LHCN-M2 (cell line): ENCODE data around the gene SIRT2. TPM values are rescaled to one million over a fixed set of nuclear protein-coding genes. Genes with fewer than 3 reads are reported as not detected.
"Not testable (repeated sequence)": the region's sequence is repeated elsewhere in the genome, so short reads cannot be mapped to it uniquely, and the experiment has no call there.

Experiments
- DNase-seq: peaks from one replicate; pipeline ENCODE4 v3.0.0-alpha.2; 2012; ENCODE audit warnings: low read depth
- polyA plus RNA-seq: library from polyadenylated mRNA; unstranded; fragments of >200 nt; gene quantifications from one replicate; pipeline ENCODE4 v1.2.1, GENCODE V29; 2012; ENCODE audit warnings: missing spikeins
- total RNA-seq: library from RNA; depleted of rRNA; stranded (reverse); fragments of >200 nt; gene quantifications from 2 replicates; pipeline ENCODE4 v1.2.3, GENCODE V29; 2014; rRNA removed

SIRT2 gene
- total RNA-seq: 64.6 and 73.2 TPM in 2 replicates
- 62.7 TPM for polyA plus RNA-seq

DNA sequence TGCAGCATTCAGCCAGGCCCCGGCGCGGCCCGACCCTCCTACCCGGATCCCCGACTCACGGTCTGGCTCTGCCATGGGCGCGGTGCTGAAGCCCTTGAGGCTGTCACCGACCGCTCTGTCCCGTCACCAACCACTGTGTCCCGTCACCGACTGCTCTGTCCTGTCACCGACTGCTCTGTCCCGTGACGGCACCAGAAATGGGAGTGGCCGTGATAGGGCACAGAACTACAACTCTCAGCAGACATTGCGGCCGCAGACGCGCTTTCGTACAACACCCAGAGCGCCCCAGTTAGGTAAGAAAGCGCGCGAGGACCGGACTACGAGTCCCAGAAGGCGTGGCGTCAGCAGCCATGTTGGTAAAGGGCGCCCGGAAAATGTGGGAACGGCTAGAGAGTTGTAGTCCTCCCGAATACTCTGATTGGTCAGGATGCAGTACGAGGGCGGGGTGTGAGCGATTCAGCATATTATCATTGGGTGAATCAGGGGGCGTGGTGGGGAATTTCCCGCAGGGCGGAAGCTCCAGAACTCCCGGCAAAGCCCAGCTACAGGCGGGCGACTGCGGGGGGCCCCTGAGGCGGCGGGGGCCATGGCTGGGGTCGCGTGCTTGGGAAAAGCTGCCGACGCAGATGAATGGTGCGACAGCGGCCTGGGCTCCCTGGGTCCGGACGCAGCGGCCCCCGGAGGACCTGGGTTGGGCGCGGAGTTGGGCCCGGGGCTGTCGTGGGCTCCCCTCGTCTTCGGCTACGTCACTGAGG is at the start of gene SIRT2, which contains the start of gene NFKBIB:
Gene SIRT2, minus strand, starts transcription at position 172 of the 755 bp plus-strand sequence. Its CDS starts 97 bp downstream, at position 75.
Gene NFKBIB, plus strand, starts transcription at position 523 of the 755 bp plus-strand sequence. Its CDS starts 64 bp downstream, at position 587.
- DNase-seq: peak; percentile 100

DNA sequence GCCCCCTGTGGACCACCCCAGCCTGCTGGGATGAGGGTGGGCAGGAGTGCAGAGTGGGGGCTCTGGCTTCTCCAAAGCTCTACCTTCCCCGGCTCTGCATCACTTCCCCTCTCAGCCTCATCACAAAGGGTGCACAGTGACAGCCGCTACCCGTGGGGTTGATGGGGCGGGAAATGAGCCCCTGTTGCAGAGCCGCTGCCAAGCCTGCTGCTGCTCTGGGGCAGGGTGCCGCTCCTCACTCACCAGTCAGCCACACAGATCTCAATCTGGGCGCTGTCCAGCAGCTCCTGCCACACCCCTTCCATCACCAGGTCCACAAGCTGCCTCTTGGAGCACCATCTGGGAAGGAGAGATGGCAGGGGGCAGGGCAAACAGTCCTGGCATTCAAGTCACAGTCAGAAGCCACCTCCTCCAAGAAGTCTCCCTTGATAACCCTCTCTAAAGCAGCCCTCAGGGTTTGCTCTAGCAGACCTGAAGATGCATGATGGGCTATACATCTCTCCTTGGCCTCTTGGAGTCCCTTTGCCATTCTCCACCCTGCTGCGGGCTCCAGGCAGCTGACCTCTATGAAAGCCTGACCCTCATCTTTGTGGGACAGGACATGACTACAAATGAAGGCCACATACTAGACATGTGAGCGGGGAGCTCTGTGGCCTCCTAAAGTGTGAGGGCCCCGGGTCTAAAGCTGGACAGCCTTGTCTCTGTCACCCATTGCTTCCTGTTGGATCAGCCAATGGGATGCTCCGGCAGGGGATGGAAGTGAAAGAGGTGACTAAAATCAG is 47.0 kb upstream of the SIRT2 start:
- DNase-seq: no peak

DNA sequence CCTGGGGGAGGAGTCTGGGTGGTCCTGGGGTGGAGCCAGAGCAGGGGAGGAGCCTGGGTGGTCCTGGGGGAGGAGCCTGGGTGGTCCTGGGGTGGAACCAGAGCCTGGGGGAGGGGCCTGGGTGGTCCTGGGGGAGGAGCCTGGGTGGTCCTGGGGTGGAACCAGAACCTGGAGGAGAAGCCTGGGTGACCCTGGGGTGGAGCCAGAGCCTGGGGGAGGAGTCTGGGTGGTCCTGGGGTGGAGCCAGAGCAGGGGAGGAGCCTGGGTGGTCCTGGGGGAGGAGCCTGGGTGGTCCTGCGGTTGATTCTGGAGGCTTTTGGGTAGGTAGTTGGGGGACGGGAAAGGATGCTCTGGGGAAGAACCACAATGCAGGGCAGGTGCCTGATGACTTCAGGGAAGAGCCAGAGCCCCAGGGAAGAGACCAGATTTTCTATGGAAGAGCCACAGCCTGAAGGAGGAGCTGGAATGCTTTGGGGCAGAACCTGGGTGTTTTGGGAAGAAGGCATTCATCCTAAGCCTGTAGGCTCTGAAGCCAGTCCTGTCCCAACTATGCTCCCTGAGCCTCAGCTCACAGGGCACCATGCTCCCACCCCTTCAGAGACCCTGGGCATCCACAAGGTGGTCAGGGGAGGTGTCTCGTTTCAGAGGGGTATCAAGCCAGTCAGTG is 46.3 kb upstream of the SIRT2 start:
- DNase-seq: no peak

DNA sequence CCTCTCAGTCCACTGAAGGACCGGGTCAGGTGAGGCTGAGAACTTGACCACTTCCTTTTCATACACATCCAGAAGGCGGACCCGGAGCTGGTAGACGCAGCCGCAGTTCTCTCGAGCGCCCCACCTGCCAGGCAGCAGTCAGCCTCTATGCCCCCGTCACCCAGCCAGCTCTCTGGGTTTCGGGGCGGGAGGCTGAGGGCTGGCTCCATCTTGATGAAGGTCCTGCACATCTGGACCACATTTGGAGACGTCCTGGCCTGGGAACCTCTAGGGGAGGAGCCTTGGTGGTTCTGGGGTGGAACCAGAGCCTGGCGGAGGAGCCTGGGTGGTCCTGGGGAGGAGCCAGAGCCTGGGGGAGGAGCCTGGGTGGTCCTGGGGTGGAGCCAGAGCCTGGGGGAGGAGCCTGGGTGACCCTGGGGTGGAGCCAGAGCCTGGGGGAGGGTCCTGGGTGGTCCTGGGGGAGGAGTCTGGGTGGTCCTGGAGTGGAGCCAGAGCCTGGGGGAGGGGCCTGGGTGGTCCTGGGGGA is 45.6 kb upstream of the SIRT2 start:
- peak; percentile 7 for DNase-seq

DNA sequence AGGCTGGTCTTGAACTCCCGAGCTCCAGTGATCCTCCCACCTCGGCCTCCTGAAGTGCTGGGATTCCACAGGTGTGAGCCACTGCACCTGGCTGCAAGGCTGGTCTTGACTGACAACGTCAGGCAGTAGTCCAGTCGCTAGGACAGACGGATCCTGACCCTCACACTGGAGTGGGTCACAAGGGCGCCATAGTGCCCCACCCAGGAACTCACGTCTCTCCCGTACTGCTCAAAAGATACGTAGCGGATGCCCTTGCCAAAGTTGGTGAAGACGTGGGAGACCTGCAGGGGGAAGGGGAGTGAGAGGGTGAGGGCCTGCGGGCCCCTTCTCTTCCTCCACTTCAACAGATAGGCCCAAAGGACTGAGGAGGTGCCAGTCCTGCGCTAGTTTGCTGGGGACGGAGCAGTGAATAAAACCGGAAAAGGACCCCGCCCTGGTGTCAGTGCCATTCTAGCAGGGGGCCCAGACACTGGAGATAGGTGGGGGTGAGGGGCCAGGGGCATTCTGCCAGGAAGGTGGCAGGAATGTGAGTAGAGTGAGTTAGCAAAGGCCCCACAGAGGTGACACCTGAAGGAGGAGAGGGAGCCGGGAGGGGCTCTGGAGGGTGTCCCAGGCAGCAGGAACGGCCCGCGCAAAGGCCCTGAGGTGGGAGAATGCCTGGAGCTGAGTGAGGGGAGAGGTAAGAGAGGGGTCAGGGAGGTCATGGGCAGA is 43.2 kb upstream of the SIRT2 start:
- no peak for DNase-seq

DNA sequence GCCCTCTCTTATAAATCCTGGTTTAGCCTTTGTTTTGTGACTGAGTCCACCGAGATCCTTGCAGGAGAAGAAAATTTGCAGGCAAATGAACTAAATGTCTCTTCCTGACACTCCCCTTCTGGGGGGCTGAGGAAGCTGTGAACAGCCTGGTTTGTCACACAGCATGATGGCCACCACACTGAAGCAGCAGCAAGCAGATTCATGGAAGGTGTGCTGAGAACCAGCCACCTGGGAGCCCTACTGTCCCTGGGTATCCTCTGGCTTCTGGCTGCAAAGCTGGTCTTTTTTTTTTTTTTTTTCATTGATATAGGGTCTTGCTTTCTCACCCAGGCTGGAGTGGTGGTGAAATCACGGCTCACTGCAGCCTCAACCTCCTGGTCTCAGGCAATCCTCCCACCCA is 42.6 kb upstream of the SIRT2 start:
- no peak for DNase-seq

DNA sequence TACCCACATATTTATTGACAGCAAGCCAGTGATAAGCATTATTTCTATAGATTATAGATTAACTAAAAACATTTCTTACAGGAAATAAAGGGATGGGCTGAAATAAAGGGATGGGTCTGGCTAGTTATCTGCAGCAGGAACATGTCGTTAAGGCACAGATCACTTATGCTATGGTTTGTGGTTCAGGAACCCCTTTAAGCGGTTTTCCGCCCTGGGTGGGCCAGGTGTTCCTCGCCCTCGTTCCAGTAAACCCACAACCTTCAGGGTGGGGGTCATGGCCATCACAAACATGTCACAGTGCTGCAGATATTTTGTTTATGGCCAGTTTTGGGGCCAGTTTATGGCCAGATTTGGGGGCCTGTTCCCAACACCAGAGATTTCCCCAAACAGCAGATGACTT is 42.0 kb upstream of the SIRT2 start:
- not testable (repeated sequence) for DNase-seq

DNA sequence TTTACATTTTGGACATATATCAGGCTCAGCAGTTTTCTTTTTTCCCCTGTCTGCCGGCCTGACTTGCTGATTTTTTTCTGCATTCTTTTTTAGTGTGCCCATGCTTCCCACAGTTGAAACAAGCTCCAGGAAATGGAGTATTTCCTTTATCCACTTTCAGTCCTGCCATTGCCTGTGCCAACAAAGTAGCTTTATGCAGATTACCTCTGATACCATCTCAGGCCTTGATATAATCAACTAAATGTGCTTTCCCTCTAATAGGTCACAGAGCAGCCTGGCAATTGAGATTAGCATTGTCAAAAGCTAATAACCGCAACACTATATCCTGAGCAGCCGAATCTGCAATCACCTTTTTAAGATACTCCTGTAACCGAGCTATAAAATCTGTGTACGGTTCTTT is 40.5 kb upstream of the SIRT2 start:
- DNase-seq: no peak

DNA sequence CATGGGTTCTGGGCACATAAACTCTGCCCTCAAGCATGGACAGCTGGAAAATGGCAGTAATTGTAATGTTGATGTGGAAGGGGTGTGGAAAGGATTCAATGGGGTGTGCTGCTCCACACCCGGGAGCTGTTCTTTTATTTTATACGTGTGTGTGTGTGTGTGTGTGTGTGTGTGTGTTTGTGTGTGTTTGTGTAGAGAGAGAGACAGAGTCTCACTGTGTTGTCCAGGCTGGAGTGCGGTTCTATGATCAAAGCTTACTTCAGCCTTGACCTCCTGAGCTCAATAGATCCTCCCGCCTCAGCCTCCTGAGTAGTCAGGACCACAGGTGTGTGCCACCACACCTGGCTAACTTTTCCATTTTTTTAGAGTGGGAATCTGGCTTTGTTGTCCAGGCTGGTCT is 34.1 kb upstream of the SIRT2 start:
- no peak for DNase-seq

DNA sequence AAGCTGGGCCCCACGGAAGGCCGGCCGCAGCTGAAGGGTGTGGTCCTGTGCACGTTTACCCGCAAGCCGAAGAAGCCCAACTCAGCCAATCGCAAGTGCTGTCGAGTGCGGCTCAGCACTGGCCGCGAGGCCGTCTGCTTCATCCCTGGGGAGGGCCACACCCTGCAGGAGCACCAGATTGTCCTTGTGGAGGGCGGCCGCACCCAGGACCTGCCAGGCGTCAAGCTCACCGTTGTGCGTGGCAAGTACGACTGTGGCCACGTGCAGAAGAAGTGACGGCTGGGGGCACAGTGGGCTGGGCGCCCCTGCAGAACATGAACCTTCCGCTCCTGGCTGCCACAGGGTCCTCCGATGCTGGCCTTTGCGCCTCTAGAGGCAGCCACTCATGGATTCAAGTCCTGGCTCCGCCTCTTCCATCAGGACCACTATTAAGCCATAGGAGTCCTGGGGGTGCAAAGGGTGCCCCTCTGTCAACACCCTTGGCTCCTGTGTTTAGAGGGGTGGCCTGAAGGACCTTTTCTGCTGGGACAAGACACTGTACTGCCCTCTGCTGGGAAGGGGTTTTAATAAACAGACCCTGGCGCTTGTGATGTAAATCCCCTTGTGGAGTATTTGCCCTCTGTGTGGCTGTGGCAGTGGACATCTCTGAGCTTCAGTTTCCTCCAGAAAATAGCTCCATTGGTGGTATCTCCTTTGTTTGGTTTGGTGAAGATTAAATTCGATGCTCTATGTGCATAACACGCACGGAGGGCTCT is 33.2 kb upstream of the SIRT2 start:
- peak; percentile 48 for DNase-seq

DNA sequence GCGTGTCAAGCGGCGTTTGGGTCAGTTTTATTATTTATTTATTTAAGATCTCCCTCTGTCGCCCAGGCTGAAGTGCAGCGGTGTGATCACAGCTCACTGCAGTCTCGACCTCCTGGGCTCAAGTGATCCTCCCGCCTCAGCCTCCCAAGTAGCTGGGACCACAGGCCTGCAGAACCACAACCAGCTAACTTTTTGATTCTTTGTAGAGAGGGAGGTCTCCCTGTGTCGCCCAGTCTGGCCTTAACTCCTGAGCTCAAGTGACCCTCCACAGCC is 32.0 kb upstream of the SIRT2 start:
- DNase-seq: no peak

DNA sequence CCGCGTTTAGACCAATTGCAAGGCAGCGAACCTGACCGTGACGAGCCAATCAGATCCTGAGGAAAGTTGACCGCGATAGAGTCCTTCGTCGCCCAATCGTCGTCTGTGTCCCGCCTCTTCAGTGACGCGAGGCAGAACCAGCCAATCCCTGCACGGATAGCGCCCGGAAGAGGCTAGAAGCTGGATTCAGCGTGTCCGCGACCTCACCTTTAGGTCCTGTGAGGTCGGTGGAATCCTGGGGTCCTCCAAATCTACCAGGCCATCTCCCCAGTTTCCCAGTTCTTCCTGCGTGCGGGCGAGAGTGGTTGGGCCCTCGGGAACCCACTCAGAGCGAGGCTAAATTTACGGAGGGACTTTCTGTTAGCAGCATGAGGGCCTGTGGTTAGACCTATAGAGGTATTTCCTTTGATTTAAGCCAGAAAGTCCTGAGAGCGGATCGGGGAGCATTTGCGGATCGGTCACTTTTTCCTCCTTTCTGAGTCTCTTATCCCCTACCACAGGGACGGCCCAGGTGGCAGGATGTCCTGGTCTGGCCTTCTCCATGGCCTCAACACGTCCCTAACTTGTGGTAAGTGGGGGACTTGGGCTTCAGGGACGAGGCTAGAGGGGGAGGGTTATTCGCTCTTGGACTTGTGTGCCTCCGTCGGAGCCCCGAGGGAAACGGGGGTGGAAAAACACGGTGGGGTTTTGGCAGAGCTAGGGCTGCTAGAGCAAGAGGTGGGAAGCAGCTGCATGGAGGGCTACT is 31.5 kb upstream of the SIRT2 start, which contains the start of gene MRPS12:
Gene MRPS12, plus strand, starts transcription at position 169 of the 745 bp plus-strand sequence. Its CDS starts 351 bp downstream, at position 520.
- peak; percentile 98 for DNase-seq

DNA sequence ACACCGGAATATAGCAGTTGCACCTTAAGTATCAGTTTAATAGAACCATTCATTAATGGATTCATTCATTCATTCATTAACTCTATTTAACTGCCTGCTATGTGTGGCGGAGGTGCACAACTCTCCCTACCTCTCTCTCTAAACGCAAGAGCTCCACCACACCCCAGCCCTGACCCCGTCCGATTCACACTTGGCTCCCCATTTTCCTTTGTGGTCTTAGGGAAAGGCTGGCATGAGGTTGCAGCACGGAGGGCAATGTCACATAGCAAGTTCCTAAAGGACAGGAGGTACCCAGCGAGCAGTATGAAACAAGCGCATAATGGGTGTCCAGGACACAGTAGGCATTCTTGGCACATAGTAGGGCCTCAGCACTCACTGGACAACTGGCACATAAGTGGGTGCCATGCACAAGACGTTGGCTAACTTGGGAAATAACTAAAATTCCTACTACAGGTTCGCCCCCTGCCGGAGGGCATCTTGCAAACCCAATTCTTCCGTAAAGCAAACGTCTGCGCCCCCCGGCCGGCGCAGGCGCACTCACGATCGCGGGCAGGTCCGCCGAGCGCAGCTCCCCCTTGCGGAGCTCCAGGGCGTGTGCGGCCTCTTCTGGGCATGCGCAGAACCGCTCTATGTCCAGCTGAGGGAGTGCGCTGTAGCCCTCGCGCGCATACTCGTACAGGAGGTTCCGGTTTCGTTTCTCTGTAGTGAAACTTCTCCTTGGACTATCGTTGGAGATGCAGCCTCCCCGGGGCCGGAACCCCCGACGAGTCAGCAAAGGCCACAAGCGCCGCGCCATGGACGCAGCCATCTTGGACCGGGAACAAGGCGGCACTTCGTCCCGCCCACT is 30.7 kb upstream of the SIRT2 start, which contains the start of gene SARS2:
Gene SARS2, minus strand, starts transcription at position 835 of the 847 bp plus-strand sequence. Its CDS starts 27 bp downstream, at position 808.
- DNase-seq: peak; percentile 91

DNA sequence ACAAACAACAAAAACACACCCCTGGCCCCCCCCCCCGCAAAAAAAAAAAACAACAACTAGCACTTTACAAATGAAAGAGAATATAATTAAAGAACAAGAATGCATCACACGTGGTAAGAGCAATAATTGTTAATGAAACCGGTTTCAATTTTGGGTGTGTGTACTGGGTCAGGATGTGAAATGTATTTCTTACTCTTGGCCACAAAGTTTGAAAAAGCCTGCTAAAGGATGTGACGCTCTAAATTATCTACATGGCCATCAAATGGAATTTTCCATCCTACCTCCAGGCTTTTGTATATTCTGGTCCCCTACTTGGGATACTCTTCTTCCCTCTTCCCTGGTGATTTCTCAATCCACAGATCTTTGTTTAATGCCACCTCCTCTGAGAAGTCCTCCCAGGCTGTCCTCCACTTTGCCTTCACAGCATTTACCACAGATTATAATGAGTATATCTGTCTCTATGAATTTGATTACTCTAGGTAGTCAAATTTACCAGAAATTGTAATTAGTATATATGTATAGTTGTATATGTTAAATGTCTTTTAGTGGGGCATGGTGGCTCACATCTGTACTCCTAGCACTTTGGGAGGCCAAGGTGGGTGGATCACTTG is 29.1 kb upstream of the SIRT2 start:
- DNase-seq: no peak

DNA sequence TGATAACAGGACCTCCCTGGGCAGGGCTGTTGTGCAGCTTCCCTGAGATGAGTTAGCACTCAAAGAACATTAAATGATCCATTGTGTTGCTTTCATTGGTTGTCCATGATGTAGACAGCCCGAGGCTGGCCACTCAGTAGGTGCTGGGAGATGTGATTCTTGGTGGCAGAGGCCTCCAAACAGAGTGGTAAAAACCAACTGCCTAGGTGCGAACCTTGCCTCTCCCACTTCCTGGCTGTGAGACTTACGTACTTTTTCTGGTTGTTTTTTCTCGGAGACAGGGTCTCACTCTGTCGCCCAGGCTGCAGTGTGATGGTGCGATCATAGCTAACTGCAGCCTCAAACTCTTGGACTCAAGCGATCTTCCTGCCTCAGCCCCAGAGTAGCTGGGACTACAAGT is 25.0 kb upstream of the SIRT2 start:
- no peak for DNase-seq

DNA sequence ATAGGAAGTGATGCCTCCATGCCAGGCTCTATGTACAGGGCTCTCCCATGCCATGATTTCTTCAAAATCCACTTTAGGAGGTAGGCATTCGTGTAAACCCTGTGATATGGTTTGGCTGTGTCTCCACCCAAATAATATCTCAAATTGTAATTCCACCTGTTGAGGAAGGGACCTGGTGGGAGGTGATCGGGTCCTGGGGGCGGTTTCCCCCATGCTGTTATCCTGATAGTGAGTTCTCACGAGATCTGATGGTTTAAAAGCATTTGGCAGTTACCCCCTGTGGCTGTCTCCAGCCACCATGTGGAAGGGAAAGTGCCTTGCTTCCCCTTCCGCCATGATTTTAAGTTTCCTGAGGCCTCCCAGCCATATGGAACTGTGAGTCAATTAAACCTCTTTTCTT is 23.1 kb upstream of the SIRT2 start:
- DNase-seq: no peak

DNA sequence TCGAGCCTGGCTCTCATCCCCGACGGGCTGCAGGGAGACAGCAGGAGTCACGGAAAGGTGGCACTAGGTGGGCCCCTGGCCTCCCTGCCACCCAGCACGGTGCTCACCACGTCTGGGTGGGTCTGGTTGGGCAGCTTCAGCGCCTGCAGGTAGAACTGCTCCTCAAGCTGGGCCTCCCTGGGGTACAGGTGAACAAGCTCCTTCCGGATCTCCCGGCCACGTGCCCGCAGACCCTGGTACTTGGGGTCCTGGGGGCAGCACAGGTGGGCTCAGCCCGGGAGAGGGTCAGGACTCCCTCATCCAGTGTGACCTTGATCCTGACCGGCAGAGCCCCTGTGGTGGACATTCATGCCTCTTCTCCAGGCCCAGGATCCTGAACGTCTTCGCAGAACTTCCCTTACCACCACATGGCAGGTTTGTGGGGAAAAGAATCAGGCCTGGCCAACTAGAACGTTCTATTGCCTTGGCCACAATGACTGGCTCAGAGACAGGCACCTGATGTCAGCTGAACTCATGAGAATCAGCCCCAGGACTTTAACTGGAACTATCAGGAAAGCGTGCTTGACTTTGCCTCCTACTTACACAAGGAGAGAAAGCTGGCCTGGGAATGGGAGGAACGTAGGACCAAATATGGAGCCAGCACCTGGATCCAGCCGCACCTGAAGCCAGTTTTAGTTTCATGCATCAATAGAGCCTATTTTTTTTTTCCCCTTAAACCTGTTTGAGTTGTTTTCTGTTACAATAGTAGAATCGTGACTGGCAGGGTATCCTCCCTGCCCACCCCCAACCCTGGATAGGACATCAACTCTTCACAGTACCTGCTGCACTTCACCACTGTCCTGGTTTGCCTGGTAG is 22.2 kb upstream of the SIRT2 start:
- no peak for DNase-seq
